NB4 (cell line): ENCODE data around the gene TRIM2.
"Not testable (repeated sequence)": the region's sequence is repeated elsewhere in the genome, so short reads cannot be mapped to it uniquely, and the experiment has no call there.

Experiments
- DNase-seq: peaks from one replicate; pipeline ENCODE4 v3.0.0; 2010; ENCODE audit warnings: low read depth
- H3K4me3 ChIP-seq: one replicate; pipeline ENCODE4 v1.5.1; 2011; ENCODE audit warnings: mild to moderate bottlenecking, low read depth, low read length, moderate library complexity
- CTCF ChIP-seq: IDR thresholded peaks from one replicate; pipeline ENCODE4 v1.5.1; 2012; ENCODE audit warnings: low read depth, low read length
- MAX ChIP-seq: IDR thresholded peaks from 2 replicates; pipeline ENCODE4 v1.6.1; 2011; ENCODE audit warnings: low read depth, low read length
- MYC ChIP-seq: IDR thresholded peaks from 2 replicates; pipeline ENCODE4 v1.6.1; 2011; ENCODE audit warnings: low read depth, low read length
- POLR2A ChIP-seq: IDR thresholded peaks from 2 replicates; pipeline ENCODE4 v1.6.1; 2011; ENCODE audit warnings: mild to moderate bottlenecking; ENCODE audit not compliant: insufficient read length; ENCODE audit errors: extremely low read depth

Gene TRIM2

GRCh38 chr4:153160821-153161220 is 43.4 kb upstream of the TRIM2 start:
- DNase-seq, result no peak
- TF ChIP-seq CTCF (no peak), POLR2A (no peak), MAX (no peak), MYC (no peak)

GRCh38 chr4:153161226-153161963 is 42.8 kb upstream of the TRIM2 start:
- TF ChIP-seq CTCF, result no peak
- no peak for TF ChIP-seq MAX
- TF ChIP-seq POLR2A, result no peak
- no peak for TF ChIP-seq MYC
- no peak for DNase-seq
- H3K4me3 ChIP-seq, result no peak overlapping the region

More at GRCh38 chr4:153160821-153161220, 43.4 kb upstream of the TRIM2 start:
- H3K4me3 ChIP-seq, result no peak overlapping the region

GRCh38 chr4:153165236-153165635 is 39.0 kb upstream of the TRIM2 start:
- H3K4me3 ChIP-seq, DNase-seq: not testable (repeated sequence)

GRCh38 chr4:153166716-153167501 is 37.3 kb upstream of the TRIM2 start:
- no peak for DNase-seq
- no peak overlapping the region for H3K4me3 ChIP-seq
- no peak for TF ChIP-seq CTCF

- no peak for DNase-seq
- H3K4me3 ChIP-seq, result no peak overlapping the region
- TF ChIP-seq POLR2A (no peak), CTCF (no peak), MYC (no peak), MAX (no peak)
Measured at GRCh38 chr4:153169776-153170175, 34.5 kb upstream of the TRIM2 start.

- no peak overlapping the region for H3K4me3 ChIP-seq
- DNase-seq, result no peak
- TF ChIP-seq MYC, result no peak
- TF ChIP-seq MAX, result no peak
- no peak for TF ChIP-seq POLR2A
- no peak for TF ChIP-seq CTCF
Measured at GRCh38 chr4:153170407-153170806, 33.8 kb upstream of the TRIM2 start.
